Measurements from ENCODE around the gene PRRG4.

Gene PRRG4

DNA sequence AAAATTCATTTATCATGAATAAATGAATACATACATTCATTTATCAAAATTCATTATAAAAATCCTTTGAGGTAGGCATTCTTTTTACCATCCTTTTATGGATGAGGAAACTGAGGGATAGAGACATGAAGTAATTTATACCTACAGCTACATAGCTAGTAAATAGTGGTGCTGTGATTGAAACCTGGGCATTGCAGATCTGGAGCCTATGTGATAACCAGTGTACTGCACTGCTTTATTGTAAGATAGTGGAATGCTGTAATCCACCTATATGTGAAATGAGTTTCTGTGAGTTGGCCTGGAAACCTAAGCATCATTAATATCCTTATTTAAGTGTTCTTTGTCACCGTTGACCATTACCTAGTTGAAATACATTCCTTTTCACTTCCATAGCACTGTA lies 67.4 kb downstream of the PRRG4 start:
- H3K27ac ChIP-seq (ENCODE audit: low read depth, low read length) = no peak overlapping the region
- peaks cover 0 to 23% (median 14%) of the 10 kb centered on the region in 5 donors for H3K4me1 ChIP-seq (ENCODE audit: control insufficient read depth in 5 of 5, insufficient read depth in 5 of 5, low read length in 5 of 5)
- no peaks in the 10 kb centered on the region for H3K9me3 ChIP-seq (ENCODE audit: control insufficient read depth in 5 of 5, low read length in 5 of 5)
- H3K4me3 ChIP-seq (ENCODE audit: low read depth in 1 of 5, low read length in 5 of 5) = no peak overlapping the region
- H3K27me3 ChIP-seq (ENCODE audit: control insufficient read depth in 5 of 5, insufficient read depth in 4 of 5, low read length in 5 of 5) = no peaks in the 10 kb centered on the region
- H3K9ac ChIP-seq (ENCODE audit: low read length in 5 of 5) = no peak overlapping the region
- peaks cover 0 to 4% (median 0%) of the 10 kb centered on the region in 5 donors for H3K36me3 ChIP-seq (ENCODE audit: control insufficient read depth in 5 of 5, insufficient read depth in 5 of 5, low read length in 5 of 5)

DNA sequence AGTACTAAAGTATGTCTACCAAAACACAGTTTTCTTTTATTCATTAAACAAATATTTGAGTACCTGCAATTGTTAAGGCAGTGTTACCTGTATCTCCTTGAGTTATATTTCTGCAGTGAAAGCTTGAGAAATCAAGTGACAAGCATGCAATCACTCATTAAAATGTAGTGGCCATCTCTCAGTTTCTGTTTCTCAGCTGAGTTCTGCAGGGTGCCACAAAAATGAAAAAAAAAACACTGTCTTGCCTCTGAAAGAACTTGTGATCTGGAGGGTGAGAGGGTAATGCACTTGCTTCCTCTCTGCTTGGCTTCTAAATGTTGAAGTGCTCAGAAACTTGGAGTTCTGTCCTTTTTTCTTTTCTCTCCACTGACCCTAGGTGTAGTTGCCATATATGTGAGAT lies 69.7 kb downstream of the PRRG4 start:
- Histone ChIP-seq H3K4me3 (ENCODE audit: low read depth in 1 of 5, low read length in 5 of 5) (no peak overlapping the region), H3K36me3 (ENCODE audit: control insufficient read depth in 5 of 5, insufficient read depth in 5 of 5, low read length in 5 of 5) (peaks cover 0 to 4% (median 0%) of the 10 kb centered on the region in 5 donors), H3K27me3 (ENCODE audit: control insufficient read depth in 5 of 5, insufficient read depth in 4 of 5, low read length in 5 of 5) (no peaks in the 10 kb centered on the region), H3K9me3 (ENCODE audit: control insufficient read depth in 5 of 5, low read length in 5 of 5) (no peaks in the 10 kb centered on the region), H3K9ac (ENCODE audit: low read length in 5 of 5) (no peak overlapping the region), H3K4me1 (ENCODE audit: control insufficient read depth in 5 of 5, insufficient read depth in 5 of 5, low read length in 5 of 5) (peaks cover 0 to 13% (median 8%) of the 10 kb centered on the region in 5 donors), H3K27ac (ENCODE audit: low read depth, low read length) (no peak overlapping the region)

DNA sequence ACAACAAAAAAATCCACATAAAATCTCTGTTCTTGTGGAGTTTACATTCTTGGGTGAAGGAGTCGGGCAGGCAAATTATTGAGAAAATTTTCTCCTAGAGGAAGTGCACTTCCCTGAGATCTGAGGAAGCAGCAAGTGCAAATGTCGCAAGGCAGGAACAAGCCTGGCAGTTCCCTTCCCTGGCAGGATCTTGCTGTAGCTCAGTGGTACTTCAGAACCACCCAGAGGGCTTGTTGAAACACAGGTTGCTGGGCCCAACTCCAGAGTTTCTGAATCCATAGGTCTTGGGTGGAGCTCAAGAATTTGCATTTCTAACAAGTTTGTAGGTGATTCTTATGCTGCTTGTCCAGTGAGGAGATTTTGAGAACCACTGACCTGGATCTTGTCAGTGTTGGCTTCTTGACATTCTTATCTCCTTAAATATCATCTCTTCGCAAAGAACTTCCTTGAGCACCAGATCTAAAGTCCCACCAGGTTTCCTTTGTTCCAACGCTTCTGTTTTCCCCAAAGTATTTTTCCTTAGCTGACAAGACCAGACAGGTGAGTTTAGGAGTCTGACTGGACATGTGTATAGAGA lies 72.5 kb downstream of the PRRG4 start:
- H3K27ac ChIP-seq (ENCODE audit: low read depth, low read length) = no peak overlapping the region
- H3K4me3 ChIP-seq (ENCODE audit: low read depth in 1 of 5, low read length in 5 of 5) = no peak overlapping the region
- no peak overlapping the region for H3K9ac ChIP-seq (ENCODE audit: low read length in 5 of 5)
- H3K36me3 ChIP-seq (ENCODE audit: control insufficient read depth in 5 of 5, insufficient read depth in 5 of 5, low read length in 5 of 5) = peaks cover 0 to 4% (median 0%) of the 10 kb centered on the region in 5 donors
- peaks cover 0 to 14% (median 7%) of the 10 kb centered on the region in 5 donors for H3K4me1 ChIP-seq (ENCODE audit: control insufficient read depth in 5 of 5, insufficient read depth in 5 of 5, low read length in 5 of 5)
- no peaks in the 10 kb centered on the region for H3K27me3 ChIP-seq (ENCODE audit: control insufficient read depth in 5 of 5, insufficient read depth in 4 of 5, low read length in 5 of 5)
- H3K9me3 ChIP-seq (ENCODE audit: control insufficient read depth in 5 of 5, low read length in 5 of 5) = no peaks in the 10 kb centered on the region

- H3K9ac ChIP-seq (ENCODE audit: low read length in 5 of 5) = no peak overlapping the region
- H3K4me1 ChIP-seq (ENCODE audit: control insufficient read depth in 5 of 5, insufficient read depth in 5 of 5, low read length in 5 of 5) = peaks cover 0 to 11% (median 4%) of the 10 kb centered on the region in 5 donors
- no peaks in the 10 kb centered on the region for H3K9me3 ChIP-seq (ENCODE audit: control insufficient read depth in 5 of 5, low read length in 5 of 5)
- H3K36me3 ChIP-seq (ENCODE audit: control insufficient read depth in 5 of 5, insufficient read depth in 5 of 5, low read length in 5 of 5) = no peaks in the 10 kb centered on the region
- H3K4me3 ChIP-seq (ENCODE audit: low read depth in 1 of 5, low read length in 5 of 5) = no peak overlapping the region
- no peaks in the 10 kb centered on the region for H3K27me3 ChIP-seq (ENCODE audit: control insufficient read depth in 5 of 5, insufficient read depth in 4 of 5, low read length in 5 of 5)
- H3K27ac ChIP-seq (ENCODE audit: low read depth, low read length) = no peak overlapping the region
These were observed 75.4 kb downstream of the PRRG4 start for GRCh38 chr11:32905028-32905667.

Data from subcutaneous abdominal adipose tissue (tissue), 5 donors.